ENCODE measurements around the gene ADGRB3. TPM values are rescaled to one million over a fixed set of nuclear protein-coding genes. Genes with fewer than 3 reads are reported as not detected.

ADGRB3 gene
- total RNA-seq, 1 donor from 2014 or later, result 179 TPM

Small RNAs within 50 kb of the gene (small RNA-seq; reads per million reads assigned to genes)
- gene AL606923.1, result not detected

Measured in occipital lobe (tissue), 2 donors.